Activated naive CD8-positive, alpha-beta T cell treated with anti-CD3 and anti-CD28 coated beads for 36 hours (primary cell): Measurements from ENCODE around the gene FBXW11. TPM values are rescaled to one million over a fixed set of nuclear protein-coding genes. Genes with fewer than 3 reads are reported as not detected.

Source experiments
- DNase-seq: peaks from one replicate; pipeline ENCODE4 v3.0.0; 2021
- H3K27ac Mint-ChIP-seq: one replicate; pipeline ENCODE4 v1.8.0; 2022; ENCODE audit warnings: mild to moderate bottlenecking, moderate library complexity, mixed read lengths
- H3K27me3 Mint-ChIP-seq: one replicate; pipeline ENCODE4 v1.8.0; 2022; ENCODE audit warnings: mild to moderate bottlenecking, mixed read lengths
- H3K36me3 Mint-ChIP-seq: one replicate; pipeline ENCODE4 v1.8.0; 2021; ENCODE audit warnings: mild to moderate bottlenecking, mixed read lengths
- H3K4me1 Mint-ChIP-seq: one replicate; pipeline ENCODE4 v1.8.0; 2021; ENCODE audit warnings: mixed read lengths
- H3K4me3 Mint-ChIP-seq: one replicate; pipeline ENCODE4 v1.8.0; 2022; ENCODE audit warnings: mild to moderate bottlenecking, moderate library complexity, mixed read lengths
- H3K9me3 Mint-ChIP-seq: one replicate; pipeline ENCODE4 v1.8.0; 2022; ENCODE audit warnings: mixed read lengths
- total RNA-seq, 2 experiments: library from RNA; stranded (reverse); gene quantifications; one replicate each; pipeline ENCODE4 v1.2.3, GENCODE V29; 2021

Gene FBXW11
- total RNA-seq, 2 experiments from 2014 or later: 55.1 to 60.8 TPM

- H3K27ac Mint-ChIP-seq: no peak overlapping the region
- H3K27me3 Mint-ChIP-seq: no peaks in the 10 kb centered on the region
- no peak for DNase-seq
- no peaks in the 10 kb centered on the region for H3K4me1 Mint-ChIP-seq
- H3K36me3 Mint-ChIP-seq: peaks cover 10% of the 10 kb centered on the region
- H3K4me3 Mint-ChIP-seq: no peak overlapping the region
- no peaks in the 10 kb centered on the region for H3K9me3 Mint-ChIP-seq
Measured at GRCh38 chr5:171850324-171850947, 156.0 kb downstream of the FBXW11 start.

DNA sequence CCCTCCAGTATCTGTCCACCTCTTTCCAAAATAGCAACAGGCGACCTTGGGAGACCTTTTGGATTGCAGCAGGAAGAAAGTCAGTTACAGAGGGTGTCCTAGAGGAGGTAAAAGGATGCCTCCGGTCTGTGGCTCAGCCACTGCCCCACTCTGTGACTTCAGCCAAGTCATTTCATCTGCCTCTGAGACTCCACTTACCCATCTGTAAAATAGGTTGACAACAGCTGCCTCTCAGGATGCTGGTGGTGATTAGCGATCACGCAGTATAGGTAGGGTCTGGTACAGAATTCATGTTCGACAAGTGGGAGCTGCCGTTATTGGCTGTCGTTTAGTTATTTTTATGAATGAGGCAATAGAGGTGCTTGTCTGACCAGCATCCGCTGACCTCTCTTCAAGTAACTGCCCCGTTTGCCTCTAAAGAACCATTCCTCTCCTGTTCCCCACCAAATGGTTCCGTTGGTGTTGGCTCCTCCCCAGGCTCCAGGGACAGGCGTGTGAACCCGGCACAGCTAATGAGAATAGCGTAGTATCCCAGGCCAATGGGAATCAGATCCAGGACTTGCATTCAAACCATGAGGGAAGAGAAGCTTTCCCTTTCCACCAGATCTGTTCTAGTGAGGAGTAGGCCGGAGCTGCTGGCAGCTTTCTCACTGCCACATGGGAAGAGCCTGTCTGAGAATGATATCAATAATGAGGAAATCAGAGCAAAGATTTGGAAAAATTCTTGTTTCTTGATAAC lies 156.7 kb downstream of the FBXW11 start:
- Mint-ChIP-seq H3K36me3 (peaks cover 8% of the 10 kb centered on the region), H3K4me1 (no peaks in the 10 kb centered on the region), H3K27ac (no peak overlapping the region), H3K4me3 (no peak overlapping the region), H3K9me3 (no peaks in the 10 kb centered on the region), H3K27me3 (no peaks in the 10 kb centered on the region)
- no peak for DNase-seq

DNA sequence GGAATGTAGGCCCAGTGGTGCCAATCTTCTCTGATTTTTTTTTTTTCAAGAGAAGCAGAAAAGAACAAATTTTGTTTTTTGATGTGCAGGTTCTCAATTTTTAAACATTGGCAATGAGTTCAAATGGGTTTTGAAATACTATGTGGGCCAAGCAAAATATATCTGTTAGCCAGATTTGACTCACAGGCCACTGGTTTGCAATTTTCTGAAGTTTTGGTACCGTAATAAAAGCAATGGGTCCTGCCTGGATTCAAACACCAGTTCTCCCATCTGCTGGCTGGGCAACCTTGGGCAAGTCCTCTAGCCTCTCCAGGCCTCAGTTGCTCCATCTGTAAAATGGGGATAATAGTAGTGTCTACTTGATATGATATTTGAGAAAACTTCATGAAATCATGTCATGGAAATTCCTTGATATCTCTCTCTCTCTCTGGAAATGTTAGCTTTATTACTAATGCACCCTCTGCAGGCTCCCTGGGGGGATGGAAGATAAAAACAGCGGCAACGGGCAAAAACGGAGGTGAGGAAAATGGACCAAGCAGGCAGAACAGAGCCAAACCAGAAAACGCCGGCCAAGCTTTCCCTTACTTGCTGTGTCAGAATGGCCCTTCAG lies 157.4 kb downstream of the FBXW11 start:
- H3K27ac Mint-ChIP-seq: no peak overlapping the region
- no peak for DNase-seq

GRCh38 chr5:171848486-171848885 lies 158.0 kb downstream of the FBXW11 start:
- Mint-ChIP-seq H3K27me3 (no peaks in the 10 kb centered on the region), H3K36me3 (peaks cover 3% of the 10 kb centered on the region), H3K4me1 (no peaks in the 10 kb centered on the region), H3K27ac (no peak overlapping the region), H3K9me3 (no peaks in the 10 kb centered on the region), H3K4me3 (no peak overlapping the region)
- DNase-seq: no peak

More for the DNA sequence above, 157.4 kb downstream of the FBXW11 start:
- Mint-ChIP-seq H3K9me3 (no peaks in the 10 kb centered on the region), H3K4me3 (no peak overlapping the region), H3K36me3 (peaks cover 3% of the 10 kb centered on the region), H3K4me1 (no peaks in the 10 kb centered on the region), H3K27me3 (no peaks in the 10 kb centered on the region)

- no peak for DNase-seq
- no peaks in the 10 kb centered on the region for H3K9me3 Mint-ChIP-seq
- no peak overlapping the region for H3K27ac Mint-ChIP-seq
- H3K27me3 Mint-ChIP-seq: no peaks in the 10 kb centered on the region
- no peak overlapping the region for H3K4me3 Mint-ChIP-seq
- no peaks in the 10 kb centered on the region for H3K4me1 Mint-ChIP-seq
- H3K36me3 Mint-ChIP-seq: peaks cover 3% of the 10 kb centered on the region
Measured at GRCh38 chr5:171848006-171848405, 158.4 kb downstream of the FBXW11 start.

GRCh38 chr5:171847026-171847425 lies 159.4 kb downstream of the FBXW11 start:
- Mint-ChIP-seq H3K4me3 (no peak overlapping the region), H3K4me1 (no peaks in the 10 kb centered on the region), H3K9me3 (no peaks in the 10 kb centered on the region), H3K27me3 (no peaks in the 10 kb centered on the region), H3K27ac (no peak overlapping the region), H3K36me3 (peaks cover 3% of the 10 kb centered on the region)
- DNase-seq: no peak

- Mint-ChIP-seq H3K27ac (no peak overlapping the region), H3K9me3 (no peaks in the 10 kb centered on the region), H3K4me3 (no peak overlapping the region), H3K36me3 (peaks cover 5% of the 10 kb centered on the region), H3K4me1 (no peaks in the 10 kb centered on the region), H3K27me3 (no peaks in the 10 kb centered on the region)
- no peak for DNase-seq
Measured at GRCh38 chr5:171846323-171846722, 160.1 kb downstream of the FBXW11 start.

DNA sequence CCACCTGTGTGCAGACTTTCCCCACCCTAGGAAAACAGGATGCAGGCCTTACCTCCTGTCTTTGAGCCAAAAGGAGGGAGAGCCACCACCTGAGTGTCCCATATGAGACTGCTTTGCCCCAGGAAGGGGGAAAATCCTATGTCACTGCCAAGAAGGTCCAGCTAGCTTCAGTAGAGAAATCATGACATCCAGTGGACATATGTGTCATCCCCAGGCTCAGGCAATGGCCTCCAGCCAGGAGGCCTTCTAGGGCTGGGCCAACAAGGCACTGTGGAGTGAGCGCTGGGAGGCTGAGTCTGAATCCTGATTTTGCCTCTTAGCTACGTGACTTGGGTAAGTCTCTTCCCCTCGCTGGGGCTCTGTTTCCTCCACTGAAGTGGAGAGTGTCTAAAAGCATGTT lies 160.6 kb downstream of the FBXW11 start:
- Mint-ChIP-seq H3K27me3 (no peaks in the 10 kb centered on the region), H3K27ac (no peak overlapping the region), H3K4me1 (no peaks in the 10 kb centered on the region), H3K36me3 (peaks cover 6% of the 10 kb centered on the region), H3K9me3 (no peaks in the 10 kb centered on the region), H3K4me3 (no peak overlapping the region)
- DNase-seq: no peak

GRCh38 chr5:171845040-171845630 lies 161.3 kb downstream of the FBXW11 start:
- Mint-ChIP-seq H3K9me3 (no peaks in the 10 kb centered on the region), H3K4me1 (peaks cover 2% of the 10 kb centered on the region), H3K4me3 (no peak overlapping the region), H3K27ac (no peak overlapping the region), H3K27me3 (no peaks in the 10 kb centered on the region), H3K36me3 (peaks cover 12% of the 10 kb centered on the region)
- DNase-seq: no peak

DNA sequence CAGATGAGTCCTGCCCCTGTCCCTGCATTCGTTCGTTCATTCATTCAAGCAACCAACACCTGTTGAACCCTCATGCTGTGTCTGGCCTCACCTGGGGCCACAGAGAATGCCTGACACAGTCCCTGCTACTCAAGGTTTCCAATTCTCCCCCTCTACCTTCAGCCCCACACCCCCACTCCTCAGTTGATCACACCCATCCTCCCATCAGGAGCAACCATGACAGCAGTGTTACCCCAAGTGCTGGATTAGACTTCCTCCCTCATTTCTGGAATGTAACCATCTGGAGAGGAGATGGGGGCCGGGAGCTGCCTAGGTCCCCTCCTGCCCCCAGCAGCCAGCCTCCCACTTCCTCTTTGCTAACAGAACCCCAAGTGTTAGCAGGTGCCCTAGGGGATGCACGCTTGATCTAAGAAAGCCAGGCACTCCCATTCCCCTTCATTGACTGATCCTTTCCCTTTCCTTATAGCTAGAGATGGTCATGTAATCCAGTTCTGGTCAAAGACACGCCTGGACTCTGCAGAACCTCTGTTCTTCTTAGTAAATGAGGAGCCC lies 163.6 kb downstream of the FBXW11 start:
- H3K9me3 Mint-ChIP-seq: no peaks in the 10 kb centered on the region
- H3K4me1 Mint-ChIP-seq: peaks cover 2% of the 10 kb centered on the region
- H3K4me3 Mint-ChIP-seq: no peak overlapping the region
- no peak for DNase-seq
- no peak overlapping the region for H3K27ac Mint-ChIP-seq
- peaks cover 9% of the 10 kb centered on the region for H3K36me3 Mint-ChIP-seq
- no peaks in the 10 kb centered on the region for H3K27me3 Mint-ChIP-seq

GRCh38 chr5:171841984-171842776 lies 164.3 kb downstream of the FBXW11 start:
- Mint-ChIP-seq H3K27me3 (no peaks in the 10 kb centered on the region), H3K36me3 (peaks cover 9% of the 10 kb centered on the region), H3K4me1 (peaks cover 2% of the 10 kb centered on the region), H3K9me3 (no peaks in the 10 kb centered on the region), H3K27ac (no peak overlapping the region), H3K4me3 (no peak overlapping the region)
- no peak for DNase-seq

GRCh38 chr5:171840711-171841522 lies 165.5 kb downstream of the FBXW11 start:
- no peak overlapping the region for H3K27ac Mint-ChIP-seq
- H3K9me3 Mint-ChIP-seq: no peaks in the 10 kb centered on the region
- peaks cover 2% of the 10 kb centered on the region for H3K4me1 Mint-ChIP-seq
- H3K4me3 Mint-ChIP-seq: no peak overlapping the region
- H3K36me3 Mint-ChIP-seq: peaks cover 9% of the 10 kb centered on the region
- no peaks in the 10 kb centered on the region for H3K27me3 Mint-ChIP-seq
- DNase-seq: no peak

DNA sequence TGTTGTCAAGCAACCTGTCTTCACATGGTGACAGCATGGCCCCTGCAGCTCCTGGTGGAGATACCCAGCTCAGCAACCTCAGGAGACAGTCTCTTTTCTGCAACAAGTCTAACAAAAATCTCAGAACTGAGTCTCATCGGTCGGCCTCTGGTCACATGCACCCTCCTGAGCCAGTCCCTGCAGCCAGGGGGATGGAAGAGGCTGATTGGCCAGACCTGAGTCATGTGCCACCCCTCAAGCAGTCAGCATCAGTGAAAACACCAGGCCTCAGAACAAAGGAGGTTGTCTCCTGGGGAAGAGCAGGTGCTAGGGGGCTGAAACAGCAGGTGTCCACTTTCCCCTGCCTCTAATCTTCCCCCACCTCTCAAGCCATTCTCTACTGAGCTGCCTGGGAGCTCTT lies 166.4 kb downstream of the FBXW11 start:
- Mint-ChIP-seq H3K36me3 (peaks cover 10% of the 10 kb centered on the region), H3K4me1 (peaks cover 2% of the 10 kb centered on the region), H3K27me3 (no peaks in the 10 kb centered on the region), H3K4me3 (no peak overlapping the region), H3K9me3 (no peaks in the 10 kb centered on the region), H3K27ac (no peak overlapping the region)
- no peak for DNase-seq

GRCh38 chr5:171839112-171839511 lies 167.3 kb downstream of the FBXW11 start:
- no peak overlapping the region for H3K27ac Mint-ChIP-seq
- H3K4me3 Mint-ChIP-seq: no peak overlapping the region
- H3K27me3 Mint-ChIP-seq: no peaks in the 10 kb centered on the region
- peaks cover 2% of the 10 kb centered on the region for H3K4me1 Mint-ChIP-seq
- no peak for DNase-seq
- peaks cover 17% of the 10 kb centered on the region for H3K36me3 Mint-ChIP-seq
- no peaks in the 10 kb centered on the region for H3K9me3 Mint-ChIP-seq
